IPS-18c (cell line): ENCODE results near the gene MESP2.

Experiments used
- H3K4me3 ChIP-seq: 2 replicates; pipeline ENCODE4 v1.7.0; 2013; ENCODE audit warnings: low read depth, mild to moderate bottlenecking, low read length, moderate library complexity; ENCODE audit not compliant: insufficient read depth
- H3K9me3 ChIP-seq: one replicate; pipeline ENCODE4 v1.6.1; 2013; ENCODE audit warnings: mild to moderate bottlenecking, low read length, moderate library complexity; ENCODE audit not compliant: control insufficient read depth, insufficient read depth

Gene MESP2

GRCh38 chr15:89750560-89751542 is 25.3 kb upstream of the MESP2 start, which contains the start of gene MESP1:
Gene MESP1, minus strand, starts transcription at chr15:89751249. Its CDS starts 18 bp downstream, at chr15:89751231.
- peak within 1 kb of the TSS; percentile 55 for H3K4me3 ChIP-seq
- H3K9me3 ChIP-seq: peaks cover 3% of the 10 kb centered on the region

GRCh38 chr15:89751748-89752147 is 24.4 kb upstream of the MESP2 start:
- peaks cover 3% of the 10 kb centered on the region for H3K9me3 ChIP-seq
- H3K4me3 ChIP-seq: no peak overlapping the region; the same call in 1 of the 2 replicates

GRCh38 chr15:89753855-89754254 is 22.3 kb upstream of the MESP2 start:
- H3K4me3 ChIP-seq: no peak overlapping the region
- H3K9me3 ChIP-seq: no peaks in the 10 kb centered on the region

- H3K9me3 ChIP-seq: no peaks in the 10 kb centered on the region
- no peak overlapping the region for H3K4me3 ChIP-seq
Measured at GRCh38 chr15:89754361-89755154, 21.6 kb upstream of the MESP2 start.

DNA sequence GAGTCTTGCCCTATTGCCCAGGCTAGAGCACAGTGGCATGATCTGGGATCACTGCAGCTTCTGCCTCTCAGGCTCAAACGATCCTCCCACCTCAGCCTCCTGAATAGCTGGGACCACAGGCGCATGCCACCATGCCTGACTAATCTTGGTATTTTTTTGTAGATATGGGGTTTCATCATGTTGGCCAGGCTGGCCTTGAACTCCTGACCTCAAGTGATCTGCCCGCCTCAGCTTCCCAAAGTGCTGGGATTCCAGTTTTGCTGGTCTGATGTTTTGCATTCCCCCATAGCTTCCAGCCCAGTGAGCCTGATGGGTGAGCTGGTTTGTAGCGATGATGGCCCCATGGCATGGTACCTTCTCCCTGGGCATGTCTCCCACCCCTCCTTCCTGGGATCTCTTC is 20.4 kb upstream of the MESP2 start:
- no peak overlapping the region for H3K4me3 ChIP-seq
- no peaks in the 10 kb centered on the region for H3K9me3 ChIP-seq

DNA sequence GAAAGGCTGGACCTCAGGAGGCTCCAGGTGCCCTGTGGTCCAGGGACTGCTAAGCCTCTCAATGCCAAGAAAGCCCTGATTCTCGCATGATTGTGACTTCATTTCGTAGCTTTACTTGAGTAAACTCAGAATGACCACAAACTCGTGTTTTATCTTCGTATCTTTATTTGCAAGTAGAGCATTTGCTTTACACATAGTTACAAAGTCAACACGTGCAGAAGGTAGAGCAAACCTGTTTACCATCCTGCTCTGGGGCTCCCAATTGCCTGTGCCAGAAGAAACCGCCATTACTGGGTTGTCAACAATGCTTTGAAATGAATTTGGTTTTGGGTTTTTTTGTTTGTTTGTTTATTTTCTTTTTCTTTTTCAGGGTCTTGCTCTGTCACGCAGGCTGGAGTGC is 19.2 kb upstream of the MESP2 start:
- no peak overlapping the region for H3K4me3 ChIP-seq

DNA sequence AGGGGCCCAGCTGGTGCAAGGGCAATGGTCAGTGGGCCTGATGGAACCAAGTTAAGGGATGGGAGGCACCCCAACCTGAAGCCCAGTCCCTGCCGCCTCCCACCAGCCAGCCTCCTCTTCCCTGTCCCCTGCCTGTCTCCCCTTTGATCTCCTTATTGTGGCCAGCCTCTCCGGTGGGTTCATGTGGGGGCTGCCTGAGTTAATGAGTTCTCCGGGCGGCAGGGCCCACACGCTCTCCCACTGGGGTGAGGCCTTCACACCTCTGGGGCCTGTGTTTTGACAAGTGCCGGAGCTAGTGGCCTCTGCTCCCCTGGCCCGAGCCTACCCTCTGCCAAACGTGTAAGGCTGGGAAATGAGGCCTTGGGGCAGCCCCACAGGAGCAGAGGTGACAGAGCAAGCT is 17.8 kb upstream of the MESP2 start:
- no peaks in the 10 kb centered on the region for H3K9me3 ChIP-seq
- H3K4me3 ChIP-seq: no peak overlapping the region

More for the DNA sequence above, 19.2 kb upstream of the MESP2 start:
- no peaks in the 10 kb centered on the region for H3K9me3 ChIP-seq

DNA sequence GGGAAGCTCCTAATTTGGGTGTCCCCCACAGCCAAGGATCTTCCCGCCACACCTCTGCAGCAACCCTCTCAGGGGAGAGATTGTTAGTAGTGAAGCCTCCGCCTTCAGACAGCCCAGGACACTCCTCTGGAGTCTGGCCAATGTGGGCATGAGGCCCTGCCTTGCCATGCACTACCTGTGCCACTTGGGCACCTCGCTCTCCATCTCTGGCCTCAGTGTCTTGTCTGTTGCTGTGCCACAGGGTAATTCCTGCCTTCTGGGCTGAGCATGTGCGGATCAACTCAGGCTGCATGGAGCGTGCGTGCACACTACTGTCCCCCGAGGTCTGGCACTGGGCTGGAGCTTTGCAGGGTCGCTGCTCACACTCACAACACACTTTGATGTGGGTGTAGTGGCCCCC is 17.2 kb upstream of the MESP2 start:
- Histone ChIP-seq H3K4me3 (no peak overlapping the region), H3K9me3 (no peaks in the 10 kb centered on the region)

DNA sequence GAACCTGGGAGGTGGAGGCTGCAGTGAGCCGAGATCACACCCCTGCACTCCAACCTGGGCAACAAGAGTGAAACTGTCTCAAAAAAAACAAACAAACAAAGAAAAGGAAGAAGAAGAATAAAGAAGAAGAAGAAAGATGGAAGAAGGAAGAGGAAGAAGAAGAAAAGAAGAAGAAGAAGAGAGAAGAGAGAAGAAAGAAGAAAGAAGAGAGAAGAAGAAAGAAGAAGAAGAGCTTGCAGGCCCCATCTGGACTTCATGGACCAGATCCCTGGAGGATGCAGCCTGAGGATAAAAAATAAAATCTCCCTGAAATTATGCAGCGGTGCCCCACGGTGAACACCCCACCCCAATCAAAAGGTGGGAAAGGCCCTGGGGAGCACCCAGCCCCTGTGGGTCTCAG is 16.3 kb upstream of the MESP2 start:
- Histone ChIP-seq H3K9me3 (no peaks in the 10 kb centered on the region), H3K4me3 (no peak overlapping the region)

- Histone ChIP-seq H3K9me3 (no peaks in the 10 kb centered on the region), H3K4me3 (no peak overlapping the region)
Measured at GRCh38 chr15:89760303-89761008, 15.7 kb upstream of the MESP2 start.

DNA sequence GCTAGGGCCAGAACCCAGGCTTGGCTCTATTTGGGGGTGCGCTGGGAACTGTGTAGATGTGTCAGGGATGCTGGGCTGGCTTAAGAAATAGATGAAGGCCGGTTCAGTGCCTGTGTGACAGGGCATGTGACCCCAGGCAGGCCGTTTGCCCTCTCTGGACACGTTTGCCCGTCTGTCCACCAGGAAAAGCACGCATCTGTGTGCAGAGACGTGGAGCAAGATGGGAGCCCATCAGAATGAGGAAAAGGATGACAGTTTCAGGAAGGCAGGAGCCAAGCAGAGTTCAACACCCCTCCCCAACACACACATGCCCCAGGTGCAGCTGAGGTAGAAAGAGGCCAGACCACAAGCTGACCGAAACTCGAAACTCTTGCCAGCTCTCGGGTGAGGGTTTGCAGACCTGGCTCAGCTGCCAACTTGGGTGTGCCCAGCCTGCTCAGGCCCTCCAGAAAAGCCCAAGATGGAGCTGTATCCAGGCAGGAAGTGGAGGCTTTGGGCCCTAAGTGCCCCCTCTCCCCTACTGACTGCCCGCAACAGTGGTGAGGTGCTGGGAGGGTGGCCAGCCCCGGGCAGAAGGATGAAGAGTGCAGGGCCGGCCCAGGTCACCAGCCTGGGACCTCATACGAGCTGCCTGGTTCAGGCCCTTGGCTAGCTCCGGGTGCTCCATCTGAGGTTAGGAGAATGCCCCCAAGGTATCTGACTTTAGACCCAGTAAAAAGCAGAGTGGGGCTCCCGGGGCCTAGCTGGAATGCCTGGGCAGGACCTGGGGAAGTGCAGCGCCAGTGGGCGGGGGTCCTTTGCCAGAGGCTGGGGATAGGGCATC is 14.9 kb upstream of the MESP2 start:
- Histone ChIP-seq H3K4me3 (no peak overlapping the region), H3K9me3 (no peaks in the 10 kb centered on the region)

GRCh38 chr15:89761929-89762328 is 14.2 kb upstream of the MESP2 start:
- Histone ChIP-seq H3K9me3 (no peaks in the 10 kb centered on the region), H3K4me3 (no peak overlapping the region)

DNA sequence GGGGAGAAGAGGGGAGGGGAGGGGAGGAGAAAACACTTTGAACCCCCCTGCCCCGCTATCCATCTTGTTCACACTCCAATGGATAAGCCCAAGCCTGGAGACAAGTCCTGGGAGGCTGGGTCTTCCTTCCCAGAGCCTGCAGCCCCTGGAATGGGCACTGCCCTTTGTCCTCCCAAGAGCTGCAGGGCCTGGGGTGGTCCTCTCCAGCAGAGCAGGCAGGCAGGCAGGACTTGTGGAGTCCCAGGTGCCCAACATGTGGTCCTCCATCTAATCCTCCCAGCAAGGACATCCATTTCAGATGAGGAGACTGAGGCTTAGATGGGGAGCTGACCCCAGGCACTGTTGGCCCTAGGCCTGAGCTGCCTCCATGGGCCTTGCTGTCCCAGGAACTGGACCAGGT is 10.4 kb upstream of the MESP2 start:
- no peaks in the 10 kb centered on the region for H3K9me3 ChIP-seq
- no peak overlapping the region for H3K4me3 ChIP-seq

- Histone ChIP-seq H3K9me3 (no peaks in the 10 kb centered on the region), H3K4me3 (no peak overlapping the region)
Measured at GRCh38 chr15:89766357-89767311, 9.5 kb upstream of the MESP2 start.

DNA sequence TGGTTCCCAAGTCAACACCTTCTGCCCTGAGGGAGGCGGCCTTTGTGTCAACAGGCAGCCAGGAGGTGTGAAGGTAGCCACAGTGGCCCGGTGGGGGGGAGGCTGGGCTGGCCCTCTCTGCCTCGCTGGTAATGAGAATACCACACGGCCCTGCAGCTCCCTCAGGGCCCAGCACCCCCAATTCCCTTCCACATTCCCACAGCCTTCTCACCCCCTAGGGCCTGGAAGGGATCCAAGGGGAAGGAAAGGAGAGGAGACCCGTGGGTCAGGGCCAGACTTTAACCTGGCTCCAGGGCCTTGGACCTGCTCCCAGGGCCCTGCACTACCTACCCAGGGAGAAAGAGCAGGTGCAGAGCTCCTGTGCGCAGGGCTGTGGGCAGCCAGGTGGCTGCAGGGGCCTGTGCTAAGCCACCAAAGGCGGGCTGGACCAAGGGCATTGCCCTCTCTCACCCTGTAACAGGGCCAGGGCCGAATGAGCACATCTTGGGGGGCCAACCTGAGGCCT is 8.7 kb upstream of the MESP2 start:
- H3K4me3 ChIP-seq: no peak overlapping the region
- H3K9me3 ChIP-seq: no peaks in the 10 kb centered on the region
